ENCODE results near the gene NOL11. TPM values are rescaled to one million over a fixed set of nuclear protein-coding genes. Genes with fewer than 3 reads are reported as not detected.

NOL11 gene
- polyA plus RNA-seq, 1 experiment = 47.4 TPM

DNA sequence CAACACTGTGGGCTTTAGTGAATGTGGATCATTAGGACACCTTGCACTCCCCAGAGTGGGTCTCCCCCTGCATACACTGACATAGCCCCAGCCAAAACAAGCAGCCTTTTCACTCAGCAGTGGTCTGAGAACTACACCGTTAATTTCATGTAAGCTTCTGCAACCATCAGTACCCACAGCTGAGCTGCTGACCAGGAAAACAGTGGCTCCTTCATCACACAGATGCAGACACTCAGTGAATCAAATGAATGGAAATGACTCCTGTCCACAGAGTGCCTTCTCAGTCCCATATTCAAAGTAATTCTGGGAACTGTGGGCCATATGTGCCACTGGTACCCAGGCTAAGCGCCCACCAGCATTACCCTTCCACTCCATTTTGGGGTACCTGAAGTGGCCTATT lies 39.3 kb upstream of the NOL11 start:
- Histone ChIP-seq H3K27ac (ENCODE audit: low read depth, low read length) (no peak overlapping the region), H3K27me3 (ENCODE audit: control insufficient read depth, insufficient read depth, low read length) (no peaks in the 10 kb centered on the region), H3K9me3 (ENCODE audit: control insufficient read depth, insufficient read depth, low read length) (no peaks in the 10 kb centered on the region), H3K4me3 (ENCODE audit: low read depth, low read length) (no peak overlapping the region)
- no peak for TF ChIP-seq CTCF (IDR thresholded peaks at IDR 0.05; ENCODE audit: low read depth, low read length)
- DNase-seq (ENCODE audit: low read depth, low spot score) = no peak
- ChIA-PET POLR2A (no interaction called here), CTCF (interaction anchor here (1.8 kb wide), 1 partner anchor 12 kb away, joined by 6 read pairs; no protein-coding TSS in a partner anchor)

- Histone ChIP-seq H3K4me3 (ENCODE audit: low read depth, low read length) (no peak overlapping the region), H3K27me3 (ENCODE audit: control insufficient read depth, insufficient read depth, low read length) (no peaks in the 10 kb centered on the region), H3K27ac (ENCODE audit: low read depth, low read length) (no peak overlapping the region), H3K9me3 (ENCODE audit: control insufficient read depth, insufficient read depth, low read length) (no peaks in the 10 kb centered on the region)
- TF ChIP-seq CTCF (IDR thresholded peaks at IDR 0.05; ENCODE audit: low read depth, low read length) = no peak
- CTCF ChIA-PET = interaction anchor here (1.8 kb wide), 1 partner anchor 11 kb away, joined by 6 read pairs; no protein-coding TSS in a partner anchor
- no peak for DNase-seq (ENCODE audit: low read depth, low spot score)
- POLR2A ChIA-PET = no interaction called here
Measured at GRCh38 chr17:67679225-67679624, 38.5 kb upstream of the NOL11 start.

DNA sequence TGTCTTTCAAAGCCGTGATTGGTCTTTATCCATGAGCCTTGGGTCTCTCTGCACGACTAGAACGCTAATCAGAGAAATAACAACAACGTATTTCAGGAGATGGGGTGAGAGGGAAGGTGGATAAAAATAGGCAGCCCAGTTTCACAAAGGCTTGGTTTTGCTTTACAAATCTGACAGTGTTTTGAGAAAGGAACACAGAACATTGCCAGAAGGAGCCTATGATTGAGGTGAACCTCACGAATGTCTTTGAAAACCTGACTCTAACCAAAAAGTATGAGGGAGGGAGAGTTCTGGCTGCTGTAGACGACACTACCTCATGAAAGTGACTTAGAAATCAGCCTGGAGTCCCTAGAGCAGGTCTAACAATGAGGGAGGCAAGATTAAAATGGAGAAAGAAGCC lies 38.0 kb upstream of the NOL11 start:
- no peak overlapping the region for H3K4me3 ChIP-seq (ENCODE audit: low read depth, low read length)
- H3K27ac ChIP-seq (ENCODE audit: low read depth, low read length) = no peak overlapping the region
- no peaks in the 10 kb centered on the region for H3K27me3 ChIP-seq (ENCODE audit: control insufficient read depth, insufficient read depth, low read length)
- H3K9me3 ChIP-seq (ENCODE audit: control insufficient read depth, insufficient read depth, low read length) = no peaks in the 10 kb centered on the region
- no peak for DNase-seq (ENCODE audit: low read depth, low spot score)
- TF ChIP-seq CTCF (IDR thresholded peaks at IDR 0.05; ENCODE audit: low read depth, low read length) = no peak
- ChIA-PET CTCF (interaction anchor here (1.8 kb wide), 1 partner anchor 10 kb away, joined by 6 read pairs; no protein-coding TSS in a partner anchor), POLR2A (no interaction called here)

GRCh38 chr17:67680445-67681224 lies 37.1 kb upstream of the NOL11 start:
- Histone ChIP-seq H3K27ac (ENCODE audit: low read depth, low read length) (no peak overlapping the region), H3K9me3 (ENCODE audit: control insufficient read depth, insufficient read depth, low read length) (no peaks in the 10 kb centered on the region), H3K4me3 (ENCODE audit: low read depth, low read length) (no peak overlapping the region), H3K27me3 (ENCODE audit: control insufficient read depth, insufficient read depth, low read length) (no peaks in the 10 kb centered on the region)
- no peak for TF ChIP-seq CTCF (IDR thresholded peaks at IDR 0.05; ENCODE audit: low read depth, low read length)
- CTCF ChIA-PET = interaction anchor here (0.9 kb wide), 1 partner anchor 300 kb away, joined by 10 read pairs; no protein-coding TSS in a partner anchor
- POLR2A ChIA-PET = no interaction called here
- DNase-seq (ENCODE audit: low read depth, low spot score) = no peak

- Histone ChIP-seq H3K9me3 (ENCODE audit: control insufficient read depth, insufficient read depth, low read length) (no peaks in the 10 kb centered on the region), H3K27me3 (ENCODE audit: control insufficient read depth, insufficient read depth, low read length) (no peaks in the 10 kb centered on the region), H3K4me3 (ENCODE audit: low read depth, low read length) (no peak overlapping the region), H3K27ac (ENCODE audit: low read depth, low read length) (no peak overlapping the region)
- CTCF ChIA-PET = no interaction called here
- POLR2A ChIA-PET = no interaction called here
- no peak for TF ChIP-seq CTCF (IDR thresholded peaks at IDR 0.05; ENCODE audit: low read depth, low read length)
- DNase-seq (ENCODE audit: low read depth, low spot score) = no peak
Measured at GRCh38 chr17:67682196-67682595, 35.5 kb upstream of the NOL11 start.

All from AG04450 (cell line).